Measurements from ENCODE around the gene DHX30. TPM values are rescaled to one million over a fixed set of nuclear protein-coding genes. Genes with fewer than 3 reads are reported as not detected.

Gene DHX30
- total RNA-seq, 1 experiment from 2014 or later: 78.6 TPM

GRCh38 chr3:47846186-47846879 lies 43.4 kb downstream of the DHX30 start:
- H3K4me3 ChIP-seq: no peak overlapping the region
- peaks cover 85% of the 10 kb centered on the region for H3K36me3 ChIP-seq
- H3K27ac ChIP-seq: no peak overlapping the region
- H3K9me3 ChIP-seq (replicated peaks): no peaks in the 10 kb centered on the region
- no peaks in the 10 kb centered on the region for H3K4me1 ChIP-seq
- no peaks in the 10 kb centered on the region for H3K27me3 ChIP-seq
- no peak for DNase-seq

- peaks cover 84% of the 10 kb centered on the region for H3K36me3 ChIP-seq
- no peak overlapping the region for H3K27ac ChIP-seq
These were observed 43.9 kb downstream of the DHX30 start for GRCh38 chr3:47846880-47847248.

GRCh38 chr3:47847260-47847659 lies 44.3 kb downstream of the DHX30 start:
- Histone ChIP-seq H3K36me3 (peaks cover 83% of the 10 kb centered on the region), H3K4me1 (no peaks in the 10 kb centered on the region), H3K9me3 (replicated peaks) (no peaks in the 10 kb centered on the region), H3K4me3 (no peak overlapping the region), H3K27me3 (no peaks in the 10 kb centered on the region), H3K27ac (no peak overlapping the region)
- DNase-seq: no peak

More at GRCh38 chr3:47846880-47847248, 43.9 kb downstream of the DHX30 start:
- no peaks in the 10 kb centered on the region for H3K27me3 ChIP-seq
- no peak for DNase-seq
- H3K9me3 ChIP-seq (replicated peaks): no peaks in the 10 kb centered on the region
- no peaks in the 10 kb centered on the region for H3K4me1 ChIP-seq
- H3K4me3 ChIP-seq: no peak overlapping the region

- no peaks in the 10 kb centered on the region for H3K27me3 ChIP-seq
- H3K4me1 ChIP-seq: no peaks in the 10 kb centered on the region
- DNase-seq: no peak
- H3K27ac ChIP-seq: no peak overlapping the region
- H3K4me3 ChIP-seq: no peak overlapping the region
- peaks cover 76% of the 10 kb centered on the region for H3K36me3 ChIP-seq
- H3K9me3 ChIP-seq (replicated peaks): no peaks in the 10 kb centered on the region
These were observed 45.0 kb downstream of the DHX30 start for GRCh38 chr3:47847801-47848518.

GRCh38 chr3:47848599-47849117 lies 45.7 kb downstream of the DHX30 start:
- H3K27me3 ChIP-seq: no peaks in the 10 kb centered on the region
- DNase-seq: no peak
- no peaks in the 10 kb centered on the region for H3K4me1 ChIP-seq
- no peaks in the 10 kb centered on the region for H3K9me3 ChIP-seq (replicated peaks)
- H3K36me3 ChIP-seq: peaks cover 75% of the 10 kb centered on the region
- H3K4me3 ChIP-seq: no peak overlapping the region
- H3K27ac ChIP-seq: no peak overlapping the region

- DNase-seq: no peak
- Histone ChIP-seq H3K27me3 (no peaks in the 10 kb centered on the region), H3K9me3 (replicated peaks) (no peaks in the 10 kb centered on the region), H3K27ac (no peak overlapping the region), H3K4me3 (no peak overlapping the region), H3K36me3 (peaks cover 69% of the 10 kb centered on the region), H3K4me1 (no peaks in the 10 kb centered on the region)
These were observed 46.3 kb downstream of the DHX30 start for GRCh38 chr3:47849186-47849698.

GRCh38 chr3:47849699-47850563 lies 47.0 kb downstream of the DHX30 start:
- Histone ChIP-seq H3K27ac (no peak overlapping the region), H3K27me3 (no peaks in the 10 kb centered on the region), H3K4me3 (no peak overlapping the region), H3K4me1 (no peaks in the 10 kb centered on the region), H3K36me3 (peaks cover 64% of the 10 kb centered on the region), H3K9me3 (replicated peaks) (no peaks in the 10 kb centered on the region)
- DNase-seq: peak in 1 of 2 experiments; percentile 31

- peaks cover 4% of the 10 kb centered on the region for H3K4me1 ChIP-seq
- no peaks in the 10 kb centered on the region for H3K9me3 ChIP-seq (replicated peaks)
- no peak overlapping the region for H3K4me3 ChIP-seq
- no peak for DNase-seq
- H3K27me3 ChIP-seq: no peaks in the 10 kb centered on the region
- no peak overlapping the region for H3K27ac ChIP-seq
- H3K36me3 ChIP-seq: peaks cover 55% of the 10 kb centered on the region
These were observed 47.8 kb downstream of the DHX30 start for GRCh38 chr3:47850564-47851410.

- H3K36me3 ChIP-seq: peaks cover 44% of the 10 kb centered on the region
- H3K27me3 ChIP-seq: no peaks in the 10 kb centered on the region
- DNase-seq: no peak
- H3K4me1 ChIP-seq: peaks cover 10% of the 10 kb centered on the region
- H3K4me3 ChIP-seq: no peak overlapping the region
- H3K9me3 ChIP-seq (replicated peaks): no peaks in the 10 kb centered on the region
- no peak overlapping the region for H3K27ac ChIP-seq
These were observed 49.1 kb downstream of the DHX30 start for GRCh38 chr3:47851888-47852603.

- Histone ChIP-seq H3K4me1 (peaks cover 10% of the 10 kb centered on the region), H3K9me3 (replicated peaks) (no peaks in the 10 kb centered on the region), H3K36me3 (peaks cover 40% of the 10 kb centered on the region), H3K27ac (no peak overlapping the region), H3K4me3 (no peak overlapping the region), H3K27me3 (no peaks in the 10 kb centered on the region)
- no peak for DNase-seq
These were observed 50.0 kb downstream of the DHX30 start for GRCh38 chr3:47852604-47853602.

GRCh38 chr3:47854267-47854666 lies 51.3 kb downstream of the DHX30 start:
- H3K4me3 ChIP-seq: no peak overlapping the region
- peaks cover 10% of the 10 kb centered on the region for H3K4me1 ChIP-seq
- H3K36me3 ChIP-seq: peaks cover 26% of the 10 kb centered on the region
- H3K27ac ChIP-seq: no peak overlapping the region
- H3K9me3 ChIP-seq (replicated peaks): no peaks in the 10 kb centered on the region
- no peak for DNase-seq
- no peaks in the 10 kb centered on the region for H3K27me3 ChIP-seq

- Histone ChIP-seq H3K36me3 (peaks cover 20% of the 10 kb centered on the region), H3K27ac (no peak overlapping the region), H3K4me1 (peaks cover 10% of the 10 kb centered on the region), H3K9me3 (replicated peaks) (no peaks in the 10 kb centered on the region), H3K4me3 (no peak overlapping the region), H3K27me3 (no peaks in the 10 kb centered on the region)
- DNase-seq: no peak
These were observed 52.0 kb downstream of the DHX30 start for GRCh38 chr3:47854720-47855455.

All from SJCRH30 (cell line).